Mesenchymal stem cell (in vitro differentiated cells and primary cell): ENCODE measurements around the gene MED20.
A peak's percentile ranks its signal among the peaks of the same experiment; 100 is the strongest.

Experiments used
- DNase-seq: peaks from one replicate; pipeline ENCODE4 v3.0.0-alpha.2; 2013
- H2AFZ ChIP-seq: one replicate; pipeline ENCODE4 v1.6.1; 2013; ENCODE audit warnings: low read depth, mild to moderate bottlenecking, control low read depth, inconsistent platforms, low read length, moderate library complexity
- H2AK5ac ChIP-seq: 2 replicates; pipeline ENCODE4 v1.6.1; 2013; ENCODE audit warnings: low read length, moderate library complexity, mild to moderate bottlenecking, inconsistent platforms; ENCODE audit not compliant: severe bottlenecking
- H2BK120ac ChIP-seq: one replicate; pipeline ENCODE4 v1.6.1; 2013; ENCODE audit warnings: low read depth, mild to moderate bottlenecking, inconsistent platforms, low read length, moderate library complexity
- H2BK12ac ChIP-seq, 2 experiments: one replicate each; pipeline ENCODE4 v1.6.1; 2013; ENCODE audit warnings: inconsistent platforms in 2 of 2, low read length in 2 of 2, mild to moderate bottlenecking in 2 of 2, moderate library complexity in 2 of 2, control low read depth in 1 of 2
- H2BK15ac ChIP-seq: one replicate; pipeline ENCODE4 v1.6.1; 2013; ENCODE audit warnings: mild to moderate bottlenecking, low read depth, inconsistent platforms; ENCODE audit not compliant: poor library complexity, severe bottlenecking
- H2BK5ac ChIP-seq: 2 replicates; pipeline ENCODE4 v1.6.1; 2013; ENCODE audit warnings: low read depth, mild to moderate bottlenecking, low read length, control low read depth, inconsistent platforms; ENCODE audit not compliant: poor library complexity, severe bottlenecking
- H3K14ac ChIP-seq, 2 experiments: one replicate each; pipeline ENCODE4 v1.6.1; 2013; ENCODE audit warnings: inconsistent platforms in 2 of 2, low read length in 2 of 2, control low read depth in 1 of 2, mild to moderate bottlenecking in 1 of 2, moderate library complexity in 1 of 2
- H3K18ac ChIP-seq, 2 experiments: one replicate each; pipeline ENCODE4 v1.6.1; 2013; ENCODE audit warnings: inconsistent platforms in 2 of 2, low read length in 2 of 2, control low read depth in 1 of 2, low read depth in 1 of 2, mild to moderate bottlenecking in 1 of 2
- H3K23ac ChIP-seq, 2 experiments: one replicate each; pipeline ENCODE4 v1.6.1; 2013; ENCODE audit warnings: inconsistent platforms in 2 of 2, low read length in 2 of 2, mild to moderate bottlenecking in 2 of 2, moderate library complexity in 2 of 2, control low read depth in 1 of 2
- H3K27ac ChIP-seq: 2 replicates; pipeline ENCODE4 v1.5.1; 2013; ENCODE audit warnings: mild to moderate bottlenecking, moderate library complexity, low read length, control low read depth, inconsistent platforms; ENCODE audit not compliant: poor library complexity, severe bottlenecking
- H3K27me3 ChIP-seq, 2 experiments: 2 replicates each; pipeline versions ENCODE4 v1.6.1 to v1.7.0; 2013; ENCODE audit warnings: low read length in 2 of 2, mild to moderate bottlenecking in 2 of 2, moderate library complexity in 2 of 2, control low read depth in 1 of 2, inconsistent platforms in 1 of 2; ENCODE audit not compliant: control insufficient read depth in 1 of 2, insufficient read depth in 1 of 2
- H3K36me3 ChIP-seq, 2 experiments: 2 replicates each; pipeline versions ENCODE4 v1.6.1 to v1.7.0; 2013; ENCODE audit warnings: low read length in 2 of 2, control low read depth in 1 of 2, inconsistent platforms in 1 of 2, low read depth in 1 of 2, mild to moderate bottlenecking in 1 of 2; ENCODE audit not compliant: insufficient read depth in 2 of 2, control insufficient read depth in 1 of 2
- H3K4ac ChIP-seq, 2 experiments: one replicate each; pipeline ENCODE4 v1.6.1; 2013; ENCODE audit warnings: inconsistent platforms in 2 of 2, low read length in 2 of 2, mild to moderate bottlenecking in 2 of 2, moderate library complexity in 2 of 2, control low read depth in 1 of 2, low read depth in 1 of 2
- H3K4me1 ChIP-seq: 2 replicates; pipeline ENCODE4 v1.6.1; 2013; ENCODE audit warnings: low read depth, low read length, control low read depth; ENCODE audit not compliant: control insufficient read depth, insufficient read depth
- H3K4me2 ChIP-seq: 2 replicates; pipeline ENCODE4 v1.6.1; 2013; ENCODE audit warnings: low read length, mild to moderate bottlenecking, inconsistent platforms; ENCODE audit not compliant: poor library complexity, severe bottlenecking
- H3K4me3 ChIP-seq, 2 experiments: 2 replicates each; pipeline versions ENCODE4 v1.5.1 to v1.7.0; 2013; ENCODE audit warnings: low read length in 2 of 2, mild to moderate bottlenecking in 2 of 2, control low read depth in 1 of 2, low read depth in 1 of 2; ENCODE audit not compliant: insufficient read depth in 1 of 2
- H3K79me1 ChIP-seq: replicated peaks from 2 replicates; pipeline ENCODE4 v1.6.1; 2013; ENCODE audit warnings: mild to moderate bottlenecking, control low read depth, low read length, inconsistent platforms; ENCODE audit not compliant: poor library complexity, severe bottlenecking
- H3K9ac ChIP-seq: 2 replicates; pipeline ENCODE4 v1.7.0; 2013; ENCODE audit warnings: mild to moderate bottlenecking, low read length, moderate library complexity
- H3K9me3 ChIP-seq: 2 replicates; pipeline ENCODE4 v1.7.0; 2013; ENCODE audit warnings: mild to moderate bottlenecking, low read length; ENCODE audit not compliant: control insufficient read depth
- H4K8ac ChIP-seq: one replicate; pipeline ENCODE4 v1.6.1; 2013; ENCODE audit warnings: inconsistent platforms, mild to moderate bottlenecking, low read length, moderate library complexity
- H4K91ac ChIP-seq: one replicate; pipeline ENCODE4 v1.6.1; 2013; ENCODE audit warnings: mild to moderate bottlenecking, low read length, inconsistent platforms
- WGBS: methylation state at CpG from one replicate; pipeline ENCODE4 v1.1.7; 2013; ENCODE audit warnings: mixed read lengths; 5-methylcytosine and 5-hydroxymethylcytosine counted together

The MED20 gene

GRCh38 chr6:41895300-41896233, 25.4 kb downstream of the MED20 start, which contains the start of gene USP49:
Gene USP49 (minus strand): TSS chr6:41895375. CDS start chr6:41806983, 88,392 bp downstream.
- peak within 1 kb of the TSS; percentile 71 for H3K27ac ChIP-seq
- peaks cover 19% of the 10 kb centered on the region for H3K79me1 ChIP-seq
- H3K4me1 ChIP-seq = peaks cover 3% of the 10 kb centered on the region
- H4K91ac ChIP-seq = peak within 1 kb of the TSS; percentile 72
- peak within 1 kb of the TSS in 1 of 2 experiments; percentile 94 for H3K23ac ChIP-seq
- H3K27me3 ChIP-seq = no peaks in the 10 kb centered on the region
- 1% methylated on average over 54 of the region's 55 CpGs for WGBS
- H2BK5ac ChIP-seq = peak within 1 kb of the TSS; percentile 79
- H3K36me3 ChIP-seq = peaks cover 0 to 3% of the 10 kb centered on the region in 2 experiments
- H2BK120ac ChIP-seq = no peak within 1 kb of the TSS
- DNase-seq = peak; percentile 96
- H3K14ac ChIP-seq = peak within 1 kb of the TSS in 1 of 2 experiments; percentile 81
- H2BK15ac ChIP-seq = peak within 1 kb of the TSS; percentile 98
- peak within 1 kb of the TSS; percentile 87 for H3K4me2 ChIP-seq
- peak within 1 kb of the TSS in 1 of 2 experiments; percentile 67 for H3K4ac ChIP-seq
- H3K4me3 ChIP-seq = peak within 1 kb of the TSS; percentile 86 to 89
- H3K9me3 ChIP-seq = no peaks in the 10 kb centered on the region
- peak within 1 kb of the TSS; percentile 83 for H4K8ac ChIP-seq
- H2AFZ ChIP-seq = peak within 1 kb of the TSS; percentile 81
- H3K9ac ChIP-seq = peak within 1 kb of the TSS; percentile 94
- H3K18ac ChIP-seq = peak within 1 kb of the TSS; percentile 76 to 92
- no peak within 1 kb of the TSS for H2AK5ac ChIP-seq
- peak within 1 kb of the TSS; percentile 42 to 63 for H2BK12ac ChIP-seq

GRCh38 chr6:41894366-41895299, 26.3 kb downstream of the MED20 start:
- H3K4ac ChIP-seq = peak overlapping the region in 1 of 2 experiments; percentile 67
- H3K23ac ChIP-seq = peak overlapping the region in 1 of 2 experiments; percentile 94
- peak overlapping the region; percentile 71 for H3K4me2 ChIP-seq
- H3K18ac ChIP-seq = peak overlapping the region in 1 of 2 experiments; percentile 57
- H3K36me3 ChIP-seq = no peaks in the 10 kb centered on the region
- no peak overlapping the region for H4K8ac ChIP-seq
- peaks cover 3% of the 10 kb centered on the region for H3K4me1 ChIP-seq
- no peak overlapping the region for H2AK5ac ChIP-seq
- peak; percentile 33 for DNase-seq
- H3K14ac ChIP-seq = peak overlapping the region in 1 of 2 experiments; percentile 81
- H3K27me3 ChIP-seq = no peaks in the 10 kb centered on the region
- no peak overlapping the region for H3K27ac ChIP-seq
- H3K4me3 ChIP-seq = peak overlapping the region; percentile 86 to 89
- H2BK15ac ChIP-seq = no peak overlapping the region
- H2BK12ac ChIP-seq = no peak overlapping the region
- H2BK5ac ChIP-seq = no peak overlapping the region
- H2BK120ac ChIP-seq = no peak overlapping the region
- H3K79me1 ChIP-seq = peaks cover 16% of the 10 kb centered on the region
- H2AFZ ChIP-seq = peak overlapping the region; percentile 81
- H4K91ac ChIP-seq = no peak overlapping the region
- no peaks in the 10 kb centered on the region for H3K9me3 ChIP-seq
- peak overlapping the region; percentile 86 for H3K9ac ChIP-seq
- 3% methylated on average over 26 of the region's 56 CpGs for WGBS

- Histone ChIP-seq H4K91ac (no peak overlapping the region), H3K4ac (no peak overlapping the region)
Observed at GRCh38 chr6:41892921-41893564, 27.9 kb downstream of the MED20 start.

More at GRCh38 chr6:41892921-41893564, 27.9 kb downstream of the MED20 start:
- peaks cover 3% of the 10 kb centered on the region for H3K4me1 ChIP-seq
- no peak overlapping the region for H3K14ac ChIP-seq
- no peaks in the 10 kb centered on the region for H3K36me3 ChIP-seq
- H4K8ac ChIP-seq = no peak overlapping the region
- H3K23ac ChIP-seq = no peak overlapping the region
- no peak overlapping the region for H3K4me2 ChIP-seq
- no peak overlapping the region for H2BK5ac ChIP-seq
- H3K27me3 ChIP-seq = no peaks in the 10 kb centered on the region
- H2AK5ac ChIP-seq = no peak overlapping the region
- H2BK12ac ChIP-seq = no peak overlapping the region
- no peak overlapping the region for H3K18ac ChIP-seq
- H2AFZ ChIP-seq = no peak overlapping the region
- peaks cover 15% of the 10 kb centered on the region for H3K79me1 ChIP-seq
- H3K4me3 ChIP-seq = no peak overlapping the region
- no peak overlapping the region for H3K9ac ChIP-seq
- no peak for DNase-seq
- H3K9me3 ChIP-seq = no peaks in the 10 kb centered on the region
- no peak overlapping the region for H2BK15ac ChIP-seq
- no peak overlapping the region for H3K27ac ChIP-seq
- H2BK120ac ChIP-seq = no peak overlapping the region
- WGBS = 74% methylated on average over 4 of the region's 4 CpGs
